ENCODE measurements around the gene PHPT1.

PHPT1 gene

DNA sequence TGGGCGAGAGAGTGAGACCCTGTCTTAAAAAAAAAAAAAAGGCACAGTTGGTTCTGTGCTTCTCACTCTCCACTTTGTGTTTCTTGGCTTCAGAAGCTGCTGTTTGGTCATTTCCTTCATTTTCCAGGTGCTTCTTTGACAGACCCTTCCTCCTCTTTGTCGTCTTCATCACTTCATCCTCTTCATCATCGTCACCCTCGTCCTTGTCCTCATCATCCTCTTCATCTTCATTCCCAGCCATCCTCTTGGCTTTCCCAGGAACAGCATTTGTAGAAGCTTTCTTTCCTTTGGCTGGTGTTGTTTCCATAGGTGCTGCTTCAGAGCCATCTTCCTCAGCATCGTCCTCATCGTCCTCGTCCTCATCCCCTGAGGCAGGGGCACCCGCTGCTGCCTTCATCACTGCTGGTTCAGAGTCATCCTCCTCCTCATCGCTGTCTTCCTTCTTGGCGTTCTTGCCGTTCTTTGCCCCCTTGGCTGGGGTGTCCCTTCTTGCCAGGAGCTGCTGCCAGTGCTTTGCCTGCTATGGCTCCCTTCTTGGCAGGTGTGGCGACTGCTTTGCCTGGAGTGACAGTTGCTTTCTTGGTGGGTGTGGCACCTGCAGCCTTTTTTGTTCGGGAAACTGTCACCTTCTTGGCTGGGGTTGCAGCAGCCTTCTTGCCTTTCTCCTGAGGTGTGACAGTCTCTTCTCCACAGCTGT lies 34.3 kb upstream of the PHPT1 start:
- TF ChIP-seq GATA2 (IDR thresholded peaks at IDR 0.05; ENCODE audit: low read depth, low read length), result no peak
- TF ChIP-seq GATA3 (IDR thresholded peaks at IDR 0.05; ENCODE audit: low read depth, low read length), result no peak

DNA sequence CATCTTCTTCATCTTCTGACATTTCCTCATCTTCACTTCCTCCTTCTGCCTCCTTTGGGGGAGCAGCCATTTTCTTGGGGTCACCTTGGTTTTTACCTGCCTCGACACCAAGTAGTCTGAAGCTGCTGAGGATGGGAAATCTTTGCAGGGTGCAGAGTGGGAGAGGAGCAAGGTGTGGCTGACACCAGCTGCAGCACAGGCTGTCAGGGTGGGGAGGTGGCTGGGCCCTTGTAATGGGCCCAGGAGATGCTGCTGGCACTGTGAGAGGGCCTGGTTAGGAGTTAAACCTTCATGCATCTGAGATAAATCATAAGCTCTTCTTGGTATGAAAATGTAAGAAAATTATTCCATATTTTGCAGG lies 33.8 kb upstream of the PHPT1 start:
- TF ChIP-seq GATA3 (IDR thresholded peaks at IDR 0.05; ENCODE audit: low read depth, low read length), result no peak
- TF ChIP-seq GATA2 (IDR thresholded peaks at IDR 0.05; ENCODE audit: low read depth, low read length), result no peak

DNA sequence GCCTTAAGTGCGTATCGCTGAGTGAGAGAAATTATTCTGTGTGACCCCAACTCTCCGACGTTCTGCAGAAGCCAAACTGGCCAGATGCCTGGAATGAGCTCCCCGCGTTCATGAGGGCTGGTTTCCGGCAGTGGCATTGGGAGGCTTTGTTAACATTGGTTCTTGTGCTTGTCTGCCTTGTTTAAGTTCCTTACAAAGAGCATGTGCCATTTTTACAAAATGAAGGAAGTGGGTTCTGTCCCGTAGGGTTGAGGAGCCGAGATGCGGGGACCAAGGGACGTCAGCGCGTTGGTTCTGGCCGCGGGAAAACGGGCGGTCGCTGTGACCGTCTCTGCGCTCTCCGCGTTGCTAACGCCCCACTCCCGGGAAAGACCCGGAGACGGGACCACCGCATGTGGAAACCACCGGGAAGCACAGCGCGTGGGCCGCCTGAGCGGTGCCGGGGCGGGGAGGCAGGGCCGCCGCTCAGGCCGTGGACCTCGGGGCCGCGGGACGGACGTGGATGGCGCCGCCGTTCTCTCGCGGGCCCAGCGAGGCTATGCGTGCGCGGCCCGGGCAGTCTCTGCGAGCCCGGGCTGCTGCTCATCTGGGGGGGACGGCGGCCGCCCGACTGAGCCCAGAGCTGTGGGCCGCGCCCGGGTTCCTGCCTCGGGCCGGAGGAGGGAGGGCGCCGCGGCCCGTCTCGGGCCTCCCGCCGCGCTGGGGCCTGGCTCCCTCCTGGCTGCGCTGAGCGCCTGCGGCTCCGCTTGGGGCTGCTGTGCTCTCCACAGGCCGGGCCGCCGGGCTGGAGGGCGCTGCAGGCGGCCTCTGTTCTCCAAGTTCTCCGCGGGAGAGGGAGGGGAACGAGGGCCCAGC lies 28.0 kb upstream of the PHPT1 start:
- TF ChIP-seq GATA2 (IDR thresholded peaks at IDR 0.05; ENCODE audit: low read depth, low read length), result no peak
- TF ChIP-seq GATA3 (IDR thresholded peaks at IDR 0.05; ENCODE audit: low read depth, low read length), result no peak

GRCh38 chr9:136821826-136822544 lies 27.2 kb upstream of the PHPT1 start:
- TF ChIP-seq GATA2 (IDR thresholded peaks at IDR 0.05; ENCODE audit: low read depth, low read length), result no peak
- no peak for TF ChIP-seq GATA3 (IDR thresholded peaks at IDR 0.05; ENCODE audit: low read depth, low read length)

GRCh38 chr9:136823136-136824046 lies 25.8 kb upstream of the PHPT1 start:
- no peak for TF ChIP-seq GATA3 (IDR thresholded peaks at IDR 0.05; ENCODE audit: low read depth, low read length)

- TF ChIP-seq GATA3 (IDR thresholded peaks at IDR 0.05; ENCODE audit: low read depth, low read length) (no peak), GATA2 (IDR thresholded peaks at IDR 0.05; ENCODE audit: low read depth, low read length) (no peak)
Measured at GRCh38 chr9:136824496-136825225, 24.5 kb upstream of the PHPT1 start.

DNA sequence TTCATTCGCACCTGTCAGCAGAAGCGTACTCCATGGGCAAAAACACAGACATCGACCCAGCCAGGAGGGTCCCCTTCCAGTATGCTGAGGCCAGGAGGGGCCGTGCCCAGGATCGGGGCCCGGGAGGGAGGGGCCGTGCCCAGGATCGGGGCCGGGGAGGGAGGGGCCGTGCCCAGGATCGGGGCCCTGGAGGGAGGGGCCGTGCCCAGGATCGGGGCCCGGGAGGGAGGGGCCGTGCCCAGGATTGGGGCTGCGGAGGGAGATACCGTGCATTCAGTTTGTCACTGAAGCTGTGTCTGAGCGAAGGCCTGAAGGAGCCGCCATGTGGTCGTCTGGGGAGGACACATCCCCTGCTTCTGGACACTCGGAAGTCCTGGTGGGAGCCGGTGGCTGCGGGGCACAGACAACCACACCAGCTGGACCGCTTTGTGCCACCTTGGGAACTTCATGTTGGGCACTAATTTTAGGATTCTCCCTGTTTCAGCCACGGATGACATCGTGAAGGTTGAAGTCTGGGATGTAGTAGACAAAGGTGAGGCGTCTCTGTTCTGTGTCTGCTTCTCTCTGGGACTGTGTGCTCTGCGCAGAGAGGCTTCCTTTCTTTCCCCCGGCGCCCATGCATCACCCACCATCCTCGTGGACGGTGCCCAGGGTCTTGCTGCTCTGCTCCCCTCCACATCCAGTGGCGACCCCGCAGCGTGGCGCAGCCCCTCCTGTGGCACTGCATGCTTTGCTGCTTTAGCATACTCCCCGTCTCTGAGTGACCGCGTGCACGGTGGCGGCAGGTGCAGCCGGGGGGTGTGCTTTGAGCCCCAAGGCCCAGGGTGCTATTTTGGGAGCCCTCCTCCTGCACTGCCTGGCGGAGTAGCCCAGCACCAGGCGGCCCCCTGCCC lies 23.7 kb upstream of the PHPT1 start:
- TF ChIP-seq GATA3 (IDR thresholded peaks at IDR 0.05; ENCODE audit: low read depth, low read length), result no peak
- TF ChIP-seq GATA2 (IDR thresholded peaks at IDR 0.05; ENCODE audit: low read depth, low read length), result no peak

- TF ChIP-seq GATA2 (IDR thresholded peaks at IDR 0.05; ENCODE audit: low read depth, low read length) (no peak), GATA3 (IDR thresholded peaks at IDR 0.05; ENCODE audit: low read depth, low read length) (no peak)
Measured at GRCh38 chr9:136826188-136826541, 23.0 kb upstream of the PHPT1 start.

GRCh38 chr9:136826703-136827582 lies 22.3 kb upstream of the PHPT1 start:
- TF ChIP-seq GATA2 (IDR thresholded peaks at IDR 0.05; ENCODE audit: low read depth, low read length) (no peak), GATA3 (IDR thresholded peaks at IDR 0.05; ENCODE audit: low read depth, low read length) (no peak)

- TF ChIP-seq GATA2 (IDR thresholded peaks at IDR 0.05; ENCODE audit: low read depth, low read length) (no peak), GATA3 (IDR thresholded peaks at IDR 0.05; ENCODE audit: low read depth, low read length) (no peak)
Measured at GRCh38 chr9:136827794-136828473, 21.3 kb upstream of the PHPT1 start.

Data from SH-SY5Y (cell line).